Testis (tissue), 2 donors: ENCODE measurements around the gene ZHX3.

Source experiments
- POLR2A ChIP-seq: fragments of 450-650 bp; IDR thresholded peaks from one replicate; pipeline ENCODE4 v1.6.1; 2017; ENCODE audit warnings: antibody characterized with exemption, mild to moderate bottlenecking, moderate library complexity
- TF ChIP-seq, protein P1 (sequence below), 3 experiments: fragments of 450-650 bp in 2 of 3; fragments of 200-600 bp in 1 of 3; sonication (generic) in 1 of 3; IDR thresholded peaks; one replicate each; pipeline ENCODE4 v1.5.1; 2016 to 2019; ENCODE audit warnings: antibody characterized with exemption in 3 of 3, mild to moderate bottlenecking in 2 of 3, moderate library complexity in 1 of 3

DNA sequence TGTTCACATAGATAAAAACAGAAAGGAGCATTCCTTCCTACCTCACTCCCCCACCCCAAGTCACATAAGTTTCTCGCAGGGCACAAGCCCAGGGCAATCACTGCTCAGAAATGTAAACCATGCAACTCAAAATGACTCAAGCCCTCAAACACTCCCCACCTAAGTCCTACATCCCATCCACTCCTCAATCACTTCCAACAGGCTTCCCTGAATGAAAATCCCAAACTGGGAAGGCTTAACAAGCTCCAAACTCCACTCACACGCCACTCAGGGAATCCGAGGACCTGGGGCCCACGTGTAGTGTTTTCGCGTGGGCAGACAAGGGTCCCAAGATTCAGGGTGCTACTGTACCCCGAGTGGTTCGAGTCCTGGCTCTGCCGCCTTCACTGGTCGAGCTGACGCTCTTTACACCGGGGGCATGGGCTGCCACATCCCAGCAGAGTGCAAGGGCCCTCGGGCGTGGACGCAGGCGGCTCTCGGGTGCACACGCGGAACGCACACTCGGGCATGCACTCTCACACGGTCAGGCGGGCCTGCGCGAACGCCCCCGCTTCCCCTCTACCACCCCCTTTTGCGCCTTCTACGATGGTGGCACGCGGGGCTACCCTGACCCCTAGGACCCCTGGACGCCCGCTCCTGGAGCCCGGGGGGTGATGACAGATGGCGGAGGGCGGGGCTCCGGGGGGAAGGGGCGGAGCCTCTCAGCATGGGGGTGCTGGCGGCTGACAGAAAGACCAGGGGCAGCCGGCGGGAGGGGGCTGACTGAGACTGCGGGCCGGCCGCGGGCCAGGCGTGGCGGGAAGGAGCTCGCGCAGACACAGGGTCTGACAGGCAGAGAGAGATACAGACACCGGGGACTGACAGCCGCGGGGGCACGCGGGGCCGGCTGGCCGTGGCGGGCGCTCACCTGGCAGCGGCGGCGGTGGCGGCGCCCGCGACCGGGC, 657 bp downstream of the ZHX3 start:
- no peak for TF ChIP-seq POLR2A
- TF ChIP-seq, protein P1, sequence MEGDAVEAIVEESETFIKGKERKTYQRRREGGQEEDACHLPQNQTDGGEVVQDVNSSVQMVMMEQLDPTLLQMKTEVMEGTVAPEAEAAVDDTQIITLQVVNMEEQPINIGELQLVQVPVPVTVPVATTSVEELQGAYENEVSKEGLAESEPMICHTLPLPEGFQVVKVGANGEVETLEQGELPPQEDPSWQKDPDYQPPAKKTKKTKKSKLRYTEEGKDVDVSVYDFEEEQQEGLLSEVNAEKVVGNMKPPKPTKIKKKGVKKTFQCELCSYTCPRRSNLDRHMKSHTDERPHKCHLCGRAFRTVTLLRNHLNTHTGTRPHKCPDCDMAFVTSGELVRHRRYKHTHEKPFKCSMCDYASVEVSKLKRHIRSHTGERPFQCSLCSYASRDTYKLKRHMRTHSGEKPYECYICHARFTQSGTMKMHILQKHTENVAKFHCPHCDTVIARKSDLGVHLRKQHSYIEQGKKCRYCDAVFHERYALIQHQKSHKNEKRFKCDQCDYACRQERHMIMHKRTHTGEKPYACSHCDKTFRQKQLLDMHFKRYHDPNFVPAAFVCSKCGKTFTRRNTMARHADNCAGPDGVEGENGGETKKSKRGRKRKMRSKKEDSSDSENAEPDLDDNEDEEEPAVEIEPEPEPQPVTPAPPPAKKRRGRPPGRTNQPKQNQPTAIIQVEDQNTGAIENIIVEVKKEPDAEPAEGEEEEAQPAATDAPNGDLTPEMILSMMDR (IDR thresholded peaks at IDR 0.05), result no peak
